AG04450 (cell line): ENCODE results near the gene COL13A1. TPM values are rescaled to one million over a fixed set of nuclear protein-coding genes. Genes with fewer than 3 reads are reported as not detected.

Experiments
- CTCF ChIA-PET: fragments of 300-600, 350-600 bp; formaldehyde crosslinking; extraction: SDS; loops from one replicate; lab custom pipeline; 2022; ENCODE audit warnings: antibody characterized with exemption, inconsistent platforms; lab: Charles Lee
- POLR2A ChIA-PET: fragments of 350-600 bp; formaldehyde crosslinking; extraction: SDS; loops from one replicate; lab custom pipeline; 2021; ENCODE audit warnings: antibody characterized with exemption, inconsistent platforms; lab: Yijun Ruan, JAX
- DNase-seq: peaks from one replicate; pipeline ENCODE4 v3.0.0-alpha.2; 2011; ENCODE audit warnings: low read depth, low spot score
- H3K27ac ChIP-seq: one replicate; pipeline ENCODE4 v1.5.1; 2012; ENCODE audit warnings: low read depth, low read length, control low read depth
- H3K27me3 ChIP-seq: one replicate; pipeline ENCODE4 v1.6.0; 2012; ENCODE audit warnings: low read length; ENCODE audit not compliant: control insufficient read depth, insufficient read depth
- H3K4me3 ChIP-seq: 2 replicates; pipeline ENCODE4 v1.5.1; 2011; ENCODE audit warnings: mild to moderate bottlenecking, low read depth, low read length, control low read depth
- H3K9me3 ChIP-seq: 2 replicates; pipeline ENCODE4 v1.5.1; 2012; ENCODE audit warnings: low read length; ENCODE audit not compliant: control insufficient read depth, insufficient read depth
- CTCF ChIP-seq: IDR thresholded peaks from 2 replicates; pipeline ENCODE4 v1.5.1; 2011; ENCODE audit warnings: low read depth, low read length, control low read depth, inconsistent platforms
- polyA plus RNA-seq: library from polyadenylated mRNA; depleted of rRNA; stranded (reverse); fragments of >200 nt; gene quantifications from 2 replicates; pipeline ENCODE4 v1.2.3, GENCODE V29; 2011; rRNA removed

The COL13A1 gene
- polyA plus RNA-seq, 1 experiment: 13.1 TPM

GRCh38 chr10:70007116-70007820, 205.6 kb downstream of the COL13A1 start:
- ChIA-PET POLR2A (no interaction called here), CTCF (interaction anchor here (0.5 kb wide), 1 partner anchor 278 kb away, joined by 4 read pairs; no protein-coding TSS in a partner anchor)
- peak; percentile 1 for DNase-seq
- Histone ChIP-seq H3K4me3 (no peak overlapping the region), H3K9me3 (no peaks in the 10 kb centered on the region), H3K27me3 (peaks cover 21% of the 10 kb centered on the region), H3K27ac (no peak overlapping the region)
- TF ChIP-seq CTCF: no peak

Other genes starting within 250 kb of the COL13A1 start
- not detected in 2 replicates for gene NEUROG3, start 228.5 kb upstream of the COL13A1 start, polyA plus RNA-seq
- gene FAM241B, start 171.7 kb upstream of the COL13A1 start, polyA plus RNA-seq: 0.37 and 0.48 TPM in 2 replicates